Lower lobe of right lung (tissue), 2 donors: ENCODE results near the gene HACD4. TPM values are rescaled to one million over a fixed set of nuclear protein-coding genes. Genes with fewer than 3 reads are reported as not detected.

Experiments used
- ATAC-seq, 2 donors: fragments of 200-7000 bp; cut with Tn5 transposase; one replicate each; pipeline ENCODE4 v1.9.1; 2020 to 2022; ENCODE audit warnings: mild to moderate bottlenecking in 2 of 2, moderate library complexity in 2 of 2
- DNase-seq: peaks from one replicate; pipeline ENCODE4 v3.0.0-alpha.2; 2020
- H3K27ac ChIP-seq: fragments of 200-600 bp; one replicate; pipeline ENCODE4 v1.8.0; 2022
- H3K27me3 ChIP-seq: fragments of 200-600 bp; one replicate; pipeline ENCODE4 v1.8.0; 2022; ENCODE audit warnings: low read depth
- H3K36me3 ChIP-seq: fragments of 200-600 bp; one replicate; pipeline ENCODE4 v1.8.0; 2022; ENCODE audit warnings: mild to moderate bottlenecking
- H3K4me1 ChIP-seq: fragments of 200-600 bp; one replicate; pipeline ENCODE4 v1.8.0; 2022
- H3K4me3 ChIP-seq: fragments of 200-600 bp; one replicate; pipeline ENCODE4 v1.8.0; 2022; ENCODE audit warnings: mild to moderate bottlenecking
- H3K9me3 ChIP-seq: fragments of 200-600 bp; one replicate; pipeline ENCODE4 v1.8.0; 2022
- CTCF ChIP-seq: fragments of 200-600 bp; IDR thresholded peaks from one replicate; pipeline ENCODE4 v1.8.0; 2022; ENCODE audit warnings: antibody characterized with exemption, mild to moderate bottlenecking
- intact Hi-C: fragments of 100-400 bp; cut with DNase I; formaldehyde crosslinking; loops from one replicate; pipeline ENCODE4 v1.11.0; 2022
- total RNA-seq: library from RNA; stranded (reverse); fragmentation: NEBNext Ultra II Directional; extraction: Animal tissue kit (Norgen Biotek cat#: 25700); gene quantifications from one replicate; pipeline ENCODE4 v1.2.1, GENCODE V29; 2021
- donor health status: DM: no; HTN: yes; CAD: no; lungs with severe emphysema.

The HACD4 gene
- total RNA-seq, 1 donor from 2014 or later: 13.5 TPM

- H3K36me3 ChIP-seq: peaks cover 15% of the 10 kb centered on the region
- intact Hi-C loops: no loop called here
- peaks cover 7% of the 10 kb centered on the region for H3K9me3 ChIP-seq
- H3K27ac ChIP-seq: no peak overlapping the region
- ATAC-seq (no peak), DNase-seq (no peak)
- no peaks in the 10 kb centered on the region for H3K27me3 ChIP-seq
- H3K4me3 ChIP-seq: no peak overlapping the region
- TF ChIP-seq CTCF: no peak
- no peaks in the 10 kb centered on the region for H3K4me1 ChIP-seq
These were observed 29.9 kb downstream of the HACD4 start for GRCh38 chr9:21001581-21001980.

GRCh38 chr9:20997503-20998076 lies 33.9 kb downstream of the HACD4 start:
- Histone ChIP-seq H3K27me3 (no peaks in the 10 kb centered on the region), H3K36me3 (no peaks in the 10 kb centered on the region), H3K4me1 (no peaks in the 10 kb centered on the region), H3K9me3 (peaks cover 7% of the 10 kb centered on the region), H3K27ac (no peak overlapping the region), H3K4me3 (no peak overlapping the region)
- intact Hi-C loops: no loop called here
- no peak for TF ChIP-seq CTCF
- DNase-seq (no peak), ATAC-seq (no peak)

- Histone ChIP-seq H3K4me1 (no peaks in the 10 kb centered on the region), H3K36me3 (no peaks in the 10 kb centered on the region), H3K9me3 (peaks cover 7% of the 10 kb centered on the region), H3K4me3 (no peak overlapping the region), H3K27me3 (no peaks in the 10 kb centered on the region), H3K27ac (no peak overlapping the region)
- TF ChIP-seq CTCF: no peak
- ATAC-seq (no peak), DNase-seq (no peak)
- intact Hi-C loops: no loop called here
These were observed 34.6 kb downstream of the HACD4 start for GRCh38 chr9:20996809-20997208.

GRCh38 chr9:20995616-20996015 lies 35.8 kb downstream of the HACD4 start:
- peaks cover 1% of the 10 kb centered on the region for H3K4me1 ChIP-seq
- DNase-seq (no peak), ATAC-seq (no peak)
- H3K9me3 ChIP-seq: no peaks in the 10 kb centered on the region
- H3K27me3 ChIP-seq: no peaks in the 10 kb centered on the region
- TF ChIP-seq CTCF: no peak
- no peaks in the 10 kb centered on the region for H3K36me3 ChIP-seq
- intact Hi-C loops: no loop called here
- no peak overlapping the region for H3K4me3 ChIP-seq
- no peak overlapping the region for H3K27ac ChIP-seq

GRCh38 chr9:20994486-20994885 lies 37.0 kb downstream of the HACD4 start:
- intact Hi-C loops: no loop called here
- ATAC-seq (no peak), DNase-seq (no peak)
- H3K36me3 ChIP-seq: peaks cover 3% of the 10 kb centered on the region
- peaks cover 7% of the 10 kb centered on the region for H3K4me1 ChIP-seq
- no peak for TF ChIP-seq CTCF
- no peaks in the 10 kb centered on the region for H3K9me3 ChIP-seq
- H3K27ac ChIP-seq: no peak overlapping the region
- H3K27me3 ChIP-seq: no peaks in the 10 kb centered on the region
- no peak overlapping the region for H3K4me3 ChIP-seq
